SJCRH30 (cell line): Measurements from ENCODE around the gene F11R. TPM values are rescaled to one million over a fixed set of nuclear protein-coding genes. Genes with fewer than 3 reads are reported as not detected.
"Not testable (repeated sequence)": the region's sequence is repeated elsewhere in the genome, so short reads cannot be mapped to it uniquely, and the experiment has no call there.

Experiments used
- DNase-seq, 2 experiments: peaks; one replicate each; pipeline ENCODE4 v3.0.0-alpha.2; 2015 to 2020
- H3K27ac ChIP-seq: fragments of 250-450 bp; sonication (Bioruptor Pico); 2 replicates; pipeline ENCODE4 v1.5.1; 2020; ENCODE audit warnings: mild to moderate bottlenecking, moderate library complexity
- H3K27me3 ChIP-seq: fragments of 250-450 bp; sonication (Bioruptor Pico); 2 replicates; pipeline ENCODE4 v1.5.1; 2020; ENCODE audit warnings: mild to moderate bottlenecking, moderate library complexity
- H3K36me3 ChIP-seq: fragments of 250-450 bp; sonication (Bioruptor Pico); 2 replicates; pipeline ENCODE4 v1.5.1; 2020; ENCODE audit warnings: mild to moderate bottlenecking, moderate library complexity
- H3K4me1 ChIP-seq: fragments of 250-450 bp; sonication (Bioruptor Pico); 2 replicates; pipeline ENCODE4 v1.5.1; 2020; ENCODE audit warnings: mild to moderate bottlenecking, moderate library complexity
- H3K4me3 ChIP-seq: fragments of 250-450 bp; sonication (Bioruptor Pico); 2 replicates; pipeline ENCODE4 v1.5.1; 2020; ENCODE audit warnings: mild to moderate bottlenecking, moderate library complexity
- H3K9me3 ChIP-seq: fragments of 250-450 bp; sonication (Bioruptor Pico); replicated peaks from 2 replicates; pipeline ENCODE4 v1.5.1; 2020; ENCODE audit warnings: mild to moderate bottlenecking, moderate library complexity
- total RNA-seq: library from RNA; depleted of rRNA; stranded (reverse); fragments of >200 nt; shearing (Covaris generic); gene quantifications from 2 replicates; pipeline ENCODE4 v1.2.3, GENCODE V29; 2014

Gene F11R
- total RNA-seq, 1 experiment from 2014 or later: not detected

GRCh38 chr1:161029466-161029865, 8.5 kb upstream of the F11R start:
- DNase-seq, H3K9me3 ChIP-seq, H3K4me1 ChIP-seq, H3K27ac ChIP-seq, H3K36me3 ChIP-seq, H3K27me3 ChIP-seq, H3K4me3 ChIP-seq: not testable (repeated sequence)

- H3K4me3 ChIP-seq, DNase-seq, H3K4me1 ChIP-seq, H3K36me3 ChIP-seq, H3K27ac ChIP-seq, H3K27me3 ChIP-seq, H3K9me3 ChIP-seq: not testable (repeated sequence)
These were observed 6.0 kb upstream of the F11R start for GRCh38 chr1:161026954-161027353.

DNA sequence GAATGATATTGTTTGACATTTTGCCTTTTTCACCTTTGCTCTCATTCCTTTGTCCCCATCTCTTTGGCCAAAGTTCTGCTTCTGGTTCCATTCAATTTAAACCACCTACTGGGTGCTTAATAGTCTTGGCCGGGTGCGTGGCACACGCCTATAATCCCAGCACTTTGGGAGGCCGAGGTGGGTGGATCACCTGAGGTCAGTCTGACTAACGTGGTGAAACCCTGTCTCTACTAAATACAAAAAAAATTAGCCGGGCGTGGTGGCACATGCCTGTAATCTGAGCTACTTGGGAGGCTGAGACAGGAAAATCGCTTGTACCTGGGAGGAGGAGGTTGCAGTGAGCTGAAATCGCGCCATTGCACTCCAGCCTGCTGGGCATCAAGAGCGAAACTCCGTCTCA, 1.5 kb upstream of the F11R start:
- not testable (repeated sequence) for H3K36me3 ChIP-seq, H3K4me3 ChIP-seq, H3K9me3 ChIP-seq, H3K4me1 ChIP-seq, H3K27me3 ChIP-seq, DNase-seq, H3K27ac ChIP-seq

- H3K4me3 ChIP-seq: no peak overlapping the region
- H3K9me3 ChIP-seq: no peaks in the 10 kb centered on the region
- no peaks in the 10 kb centered on the region for H3K27me3 ChIP-seq
- H3K4me1 ChIP-seq: no peaks in the 10 kb centered on the region
- no peaks in the 10 kb centered on the region for H3K36me3 ChIP-seq
- H3K27ac ChIP-seq: no peak overlapping the region
- DNase-seq: no peak
These were observed 1.0 kb upstream of the F11R start for GRCh38 chr1:161021970-161022353.

GRCh38 chr1:161021165-161021969, 415 bp upstream of the F11R start:
- no peak for DNase-seq
- no peaks in the 10 kb centered on the region for H3K9me3 ChIP-seq
- H3K27me3 ChIP-seq: no peaks in the 10 kb centered on the region
- no peaks in the 10 kb centered on the region for H3K36me3 ChIP-seq
- H3K27ac ChIP-seq: no peak overlapping the region
- H3K4me3 ChIP-seq: no peak overlapping the region
- H3K4me1 ChIP-seq: no peaks in the 10 kb centered on the region

GRCh38 chr1:161019751-161020495, 1.0 kb downstream of the F11R start:
- Histone ChIP-seq H3K9me3 (no peaks in the 10 kb centered on the region), H3K4me1 (no peaks in the 10 kb centered on the region), H3K36me3 (no peaks in the 10 kb centered on the region), H3K4me3 (no peak overlapping the region), H3K27ac (no peak overlapping the region), H3K27me3 (no peaks in the 10 kb centered on the region)
- no peak for DNase-seq

DNA sequence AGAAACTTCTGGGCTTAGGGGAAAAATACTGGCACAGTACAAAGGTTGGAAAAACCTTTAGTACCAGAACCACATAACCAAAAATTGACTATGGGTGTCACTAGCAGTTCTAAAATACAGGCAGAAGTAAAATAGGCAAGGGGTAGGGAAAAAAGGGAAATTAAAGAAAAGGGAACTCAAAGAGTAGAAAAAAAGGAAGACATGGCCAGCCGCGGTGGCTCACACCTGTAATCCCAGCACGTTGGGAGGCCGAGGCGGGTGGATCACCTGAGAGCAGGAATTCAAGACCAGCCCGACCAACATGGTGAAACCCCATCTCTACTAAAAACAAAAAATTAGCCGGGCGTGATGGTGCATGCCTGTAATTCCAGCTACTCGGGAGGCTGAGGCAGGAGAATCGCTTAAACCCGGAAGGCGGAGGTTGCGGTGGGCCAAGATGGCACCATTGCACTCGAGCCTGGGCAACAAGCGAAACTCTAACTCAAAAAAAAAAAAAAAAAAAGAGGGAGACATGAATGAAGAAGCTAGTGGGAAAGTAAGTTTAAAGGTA, 1.8 kb downstream of the F11R start:
- not testable (repeated sequence) for H3K9me3 ChIP-seq, H3K4me3 ChIP-seq, H3K36me3 ChIP-seq, H3K27me3 ChIP-seq, DNase-seq, H3K4me1 ChIP-seq, H3K27ac ChIP-seq

GRCh38 chr1:161018631-161018930, 2.4 kb downstream of the F11R start:
- no peak overlapping the region for H3K27ac ChIP-seq
- H3K9me3 ChIP-seq: no peaks in the 10 kb centered on the region
- DNase-seq: no peak
- H3K36me3 ChIP-seq: no peaks in the 10 kb centered on the region
- no peaks in the 10 kb centered on the region for H3K27me3 ChIP-seq
- peaks cover 6% of the 10 kb centered on the region for H3K4me1 ChIP-seq
- no peak overlapping the region for H3K4me3 ChIP-seq

DNA sequence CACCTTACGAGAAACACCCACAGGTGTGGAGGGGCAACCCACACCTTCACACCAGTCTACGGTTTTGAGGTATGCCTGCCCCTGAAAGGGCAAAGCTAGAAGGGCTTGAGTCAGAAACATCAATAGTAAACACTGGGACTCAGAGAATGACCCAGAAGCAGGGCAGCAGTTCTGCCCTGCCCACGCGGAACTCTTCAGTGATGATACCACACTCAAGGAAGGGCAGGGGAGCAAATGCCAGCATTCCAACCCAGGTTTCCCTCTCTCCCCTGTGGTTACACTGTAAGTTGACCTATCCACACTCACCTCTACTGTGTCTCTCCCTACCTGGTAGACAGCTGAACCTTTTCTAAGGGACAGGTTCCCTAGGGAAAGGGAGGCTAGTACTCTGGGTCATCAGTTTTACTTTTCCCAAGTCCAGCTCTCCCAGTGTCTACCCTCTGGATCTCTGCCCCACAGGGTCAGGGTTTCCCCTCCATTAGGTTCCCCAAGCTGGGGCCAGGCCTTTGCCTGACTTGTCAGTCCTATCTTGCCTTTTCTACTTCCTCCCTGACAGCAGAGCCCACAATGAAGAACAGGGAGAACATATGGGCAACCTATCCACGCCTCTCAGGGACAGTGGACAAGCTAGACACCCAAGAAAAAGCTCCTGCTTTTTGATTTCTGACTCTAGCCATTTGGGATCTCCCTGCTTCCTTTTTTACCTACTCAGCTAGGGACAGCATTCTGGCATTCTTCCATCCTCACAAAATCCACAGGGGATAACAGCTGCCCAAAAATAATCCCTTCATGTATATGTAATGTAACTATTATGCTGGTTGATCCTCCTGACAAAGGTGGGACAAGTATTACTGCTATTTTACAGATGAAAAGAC, 3.0 kb downstream of the F11R start:
- Histone ChIP-seq H3K4me3 (no peak overlapping the region), H3K36me3 (no peaks in the 10 kb centered on the region), H3K27me3 (no peaks in the 10 kb centered on the region), H3K27ac (no peak overlapping the region), H3K9me3 (no peaks in the 10 kb centered on the region), H3K4me1 (peaks cover 12% of the 10 kb centered on the region)
- peak in 1 of 2 experiments; percentile 14 for DNase-seq

- not testable (repeated sequence) for H3K27me3 ChIP-seq, H3K9me3 ChIP-seq, H3K36me3 ChIP-seq, DNase-seq, H3K27ac ChIP-seq, H3K4me3 ChIP-seq
- H3K4me1 ChIP-seq: peaks cover 12% of the 10 kb centered on the region
These were observed 3.8 kb downstream of the F11R start for GRCh38 chr1:161017181-161017580.

- not testable (repeated sequence) for H3K4me3 ChIP-seq, H3K27me3 ChIP-seq, H3K36me3 ChIP-seq, H3K9me3 ChIP-seq, H3K27ac ChIP-seq, DNase-seq
- peaks cover 12% of the 10 kb centered on the region for H3K4me1 ChIP-seq
These were observed 4.3 kb downstream of the F11R start for GRCh38 chr1:161016683-161017082.

GRCh38 chr1:161013488-161014230, 7.3 kb downstream of the F11R start:
- DNase-seq: peak; percentile 49 to 59
- H3K27me3 ChIP-seq: no peaks in the 10 kb centered on the region
- H3K9me3 ChIP-seq: no peaks in the 10 kb centered on the region
- peaks cover 12% of the 10 kb centered on the region for H3K4me1 ChIP-seq
- H3K27ac ChIP-seq: peak overlapping the region; percentile 40
- no peak overlapping the region for H3K4me3 ChIP-seq
- no peaks in the 10 kb centered on the region for H3K36me3 ChIP-seq

DNA sequence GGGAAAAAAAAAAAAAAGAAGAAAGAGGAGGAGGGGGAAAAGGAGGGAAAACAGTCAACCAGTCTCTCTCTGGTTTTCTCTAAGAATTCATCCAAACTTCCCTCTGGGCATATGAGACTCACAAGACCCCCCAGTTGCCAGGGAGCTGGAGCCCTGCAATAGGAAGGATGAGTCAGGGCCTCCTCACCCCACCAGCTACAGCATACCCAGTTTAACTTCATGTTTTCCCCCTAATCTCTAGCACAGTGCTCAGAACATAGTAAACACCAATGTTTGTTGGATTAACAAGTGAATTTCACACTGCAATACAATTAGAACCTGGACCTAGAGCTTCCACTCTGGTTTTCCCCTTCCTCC, 7.8 kb downstream of the F11R start:
- H3K36me3 ChIP-seq: no peaks in the 10 kb centered on the region
- H3K9me3 ChIP-seq: no peaks in the 10 kb centered on the region
- H3K4me3 ChIP-seq: no peak overlapping the region
- peak overlapping the region; percentile 40 for H3K27ac ChIP-seq
- no peaks in the 10 kb centered on the region for H3K27me3 ChIP-seq
- H3K4me1 ChIP-seq: peaks cover 12% of the 10 kb centered on the region
- DNase-seq: no peak

DNA sequence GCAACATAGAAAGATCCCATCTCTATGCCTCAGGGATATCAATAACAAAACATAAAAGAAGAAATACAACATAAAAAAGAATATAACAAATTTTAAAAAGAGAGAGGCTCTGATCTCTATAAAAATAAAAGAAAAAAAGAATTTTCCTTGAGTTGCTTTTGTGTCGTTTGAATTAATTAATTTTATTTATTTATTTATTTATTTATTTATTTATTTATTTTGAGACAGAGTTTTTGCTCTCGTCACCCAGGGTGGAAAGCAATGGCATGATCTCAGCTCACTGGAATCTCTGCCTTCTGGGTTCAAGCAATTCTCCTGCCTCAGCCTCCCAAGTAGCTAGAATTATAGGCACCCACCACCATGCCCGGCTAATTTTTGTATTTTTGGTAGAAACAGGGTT, 8.5 kb downstream of the F11R start:
- H3K4me1 ChIP-seq: peaks cover 12% of the 10 kb centered on the region
- no peaks in the 10 kb centered on the region for H3K27me3 ChIP-seq
- no peak overlapping the region for H3K27ac ChIP-seq

More for the DNA sequence above, 8.5 kb downstream of the F11R start:
- Histone ChIP-seq H3K4me3 (no peak overlapping the region), H3K9me3 (no peaks in the 10 kb centered on the region), H3K36me3 (no peaks in the 10 kb centered on the region)
- DNase-seq: no peak
